Measurements from ENCODE around the gene CLSTN2. TPM values are rescaled to one million over a fixed set of nuclear protein-coding genes. Genes with fewer than 3 reads are reported as not detected.

The CLSTN2 gene
- total and polyA plus RNA-seq, 8 donors, result 0.31 to 1.1 (median 0.61) TPM

DNA sequence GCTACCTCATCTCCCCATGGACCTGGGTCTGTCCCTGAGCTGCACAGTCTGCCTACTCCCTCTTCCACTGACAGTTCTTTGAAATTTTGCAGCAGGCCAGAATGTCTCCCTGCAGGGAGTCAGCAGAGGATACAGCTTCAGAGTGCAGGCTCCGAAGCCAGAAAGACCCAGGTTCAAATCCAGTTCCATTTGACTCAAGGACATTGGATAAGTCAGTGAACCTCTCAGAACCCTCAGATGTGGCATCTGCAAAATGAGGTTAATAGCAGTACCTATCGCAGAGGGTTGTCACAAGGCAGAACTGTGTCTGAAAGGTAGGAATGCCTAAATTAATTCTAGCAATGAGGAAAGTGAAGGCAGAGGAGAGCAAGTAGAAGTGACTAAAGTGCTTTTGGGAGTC lies 498.4 kb downstream of the CLSTN2 start:
- TF ChIP-seq CTCF (IDR thresholded peaks at IDR 0.05), result no peak
- Histone ChIP-seq H3K36me3 (no peaks in the 10 kb centered on the region), H3K4me3 (no peak overlapping the region), H3K27me3 (no peaks in the 10 kb centered on the region), H3K9me3 (no peaks in the 10 kb centered on the region), H3K27ac (no peak overlapping the region), H3K4me1 (no peaks in the 10 kb centered on the region)
- DNase-seq, result no peak
- no peak for ATAC-seq
- intact Hi-C loops (cut with DNase I), result no loop called here

DNA sequence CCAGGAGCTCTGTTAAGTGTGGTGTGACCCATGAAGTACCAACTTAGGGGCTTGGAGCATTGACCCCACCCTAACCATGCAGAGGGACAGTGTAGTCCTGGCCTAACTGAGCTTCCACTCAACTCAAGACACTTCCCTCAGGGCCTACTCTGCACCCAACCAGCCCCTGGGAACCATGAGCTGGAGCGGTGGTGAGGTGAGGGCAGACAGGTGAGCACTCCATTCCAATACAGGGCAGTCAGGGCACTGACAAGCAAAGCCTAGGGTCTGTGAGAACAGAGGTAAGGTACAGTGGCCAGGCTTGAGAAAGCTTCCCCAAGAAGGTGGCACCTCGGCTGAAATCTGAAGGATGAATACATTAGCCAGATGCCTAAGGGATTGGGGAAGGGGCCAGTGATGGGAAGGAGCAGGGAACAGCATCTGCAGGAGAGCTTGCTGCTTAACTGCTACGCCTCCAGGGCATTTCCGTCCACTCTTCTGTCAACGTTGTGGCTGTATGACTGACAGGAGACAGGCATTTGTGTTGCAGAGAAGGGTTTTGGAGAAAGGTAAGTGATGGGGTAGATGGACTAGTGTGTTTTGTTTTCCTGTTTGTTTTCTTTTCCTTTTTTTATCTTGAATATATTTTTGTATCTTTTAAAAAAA lies 499.4 kb downstream of the CLSTN2 start:
- Histone ChIP-seq H3K27ac (no peak overlapping the region), H3K27me3 (no peaks in the 10 kb centered on the region), H3K9me3 (no peaks in the 10 kb centered on the region), H3K4me3 (no peak overlapping the region), H3K4me1 (no peaks in the 10 kb centered on the region), H3K36me3 (no peaks in the 10 kb centered on the region)
- no peak for TF ChIP-seq CTCF (IDR thresholded peaks at IDR 0.05)
- intact Hi-C loops (cut with DNase I), result no loop called here
- ATAC-seq, result no peak
- no peak for DNase-seq

DNA sequence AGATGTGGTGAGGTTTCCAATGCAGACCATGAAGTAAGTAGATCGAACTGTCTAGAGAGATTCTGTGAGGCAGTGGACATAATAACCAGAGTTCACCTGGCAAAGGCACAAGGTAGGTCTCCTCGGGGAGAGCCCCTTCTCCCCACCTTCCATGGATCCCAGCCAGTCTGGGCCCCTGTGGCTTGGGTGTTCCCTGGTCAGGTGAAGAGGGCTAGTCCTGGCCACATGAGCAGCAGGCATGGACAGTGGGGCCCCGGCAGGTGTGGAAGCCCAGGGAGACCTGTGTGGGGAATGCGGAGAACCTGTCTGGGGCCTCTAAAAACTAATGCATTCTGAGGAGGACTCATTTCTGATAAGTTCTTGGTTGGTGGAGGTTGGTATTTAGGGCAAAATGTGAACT lies 501.4 kb downstream of the CLSTN2 start:
- DNase-seq, result no peak
- H3K36me3 ChIP-seq, result no peaks in the 10 kb centered on the region
- H3K4me3 ChIP-seq, result no peak overlapping the region
- TF ChIP-seq CTCF (IDR thresholded peaks at IDR 0.05), result no peak
- intact Hi-C loops (cut with DNase I), result no loop called here
- H3K27me3 ChIP-seq, result no peaks in the 10 kb centered on the region
- no peak overlapping the region for H3K27ac ChIP-seq
- no peaks in the 10 kb centered on the region for H3K4me1 ChIP-seq
- H3K9me3 ChIP-seq, result no peaks in the 10 kb centered on the region
- no peak for ATAC-seq

DNA sequence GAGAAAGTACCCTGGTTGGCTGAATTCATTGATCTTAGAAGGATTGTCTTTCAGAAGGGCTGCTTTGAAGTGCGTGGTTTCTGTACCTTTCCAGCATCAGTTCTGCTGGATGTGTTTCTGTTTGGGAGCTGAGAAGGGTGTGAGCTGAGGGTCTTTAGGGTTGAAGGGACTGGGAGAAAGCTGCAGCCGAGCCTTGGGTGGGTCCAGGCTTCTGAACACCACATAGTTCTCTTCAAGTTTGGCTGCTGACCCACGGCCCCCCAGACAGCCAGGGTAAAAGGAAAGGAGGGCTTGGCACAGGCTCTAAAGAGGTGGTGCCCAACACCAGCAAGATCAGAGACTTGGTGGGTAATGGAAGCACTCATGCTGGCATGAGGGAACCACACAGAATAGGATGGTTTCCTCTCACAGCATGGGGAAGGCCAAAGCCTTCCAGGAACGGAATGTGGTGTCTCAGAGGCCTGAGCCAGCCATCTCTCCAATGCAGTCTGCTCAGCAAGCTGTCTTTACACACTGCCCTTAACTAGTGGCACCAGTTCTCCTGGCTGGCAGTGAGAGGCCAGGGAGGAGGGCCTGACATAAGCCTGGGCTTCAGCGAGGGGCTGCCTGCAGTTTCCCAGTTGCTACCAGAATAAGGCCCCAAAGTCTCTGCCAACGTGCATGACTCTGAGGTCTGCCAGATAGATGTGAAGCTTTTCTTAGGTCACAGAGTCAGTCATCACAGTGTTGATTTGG lies 503.9 kb downstream of the CLSTN2 start:
- Histone ChIP-seq H3K36me3 (no peaks in the 10 kb centered on the region), H3K4me3 (no peak overlapping the region), H3K4me1 (no peaks in the 10 kb centered on the region), H3K9me3 (no peaks in the 10 kb centered on the region), H3K27ac (no peak overlapping the region), H3K27me3 (no peaks in the 10 kb centered on the region)
- TF ChIP-seq CTCF (IDR thresholded peaks at IDR 0.05), result no peak
- no peak for DNase-seq
- no peak for ATAC-seq
- intact Hi-C loops (cut with DNase I), result no loop called here

DNA sequence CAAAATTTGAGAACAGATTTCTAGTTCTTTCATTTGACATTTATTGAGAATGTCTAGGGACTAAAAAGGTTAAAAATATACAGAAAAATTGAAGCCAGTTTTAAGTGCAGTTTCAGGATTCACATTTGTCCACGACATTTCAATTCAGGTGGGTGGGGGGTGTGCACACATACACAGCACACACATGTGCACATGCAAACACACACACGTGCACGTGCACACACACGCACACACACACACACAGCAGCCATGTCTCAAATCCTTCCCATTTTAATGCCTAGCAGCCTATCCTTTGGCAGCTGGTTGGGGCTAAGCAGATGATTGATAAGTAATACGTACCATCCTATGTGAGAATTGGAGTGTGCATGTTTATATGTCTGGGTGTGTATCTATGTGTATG lies 504.5 kb downstream of the CLSTN2 start:
- Histone ChIP-seq H3K4me3 (no peak overlapping the region), H3K9me3 (no peaks in the 10 kb centered on the region), H3K4me1 (no peaks in the 10 kb centered on the region), H3K27ac (no peak overlapping the region), H3K27me3 (no peaks in the 10 kb centered on the region), H3K36me3 (no peaks in the 10 kb centered on the region)
- no peak for DNase-seq
- intact Hi-C loops (cut with DNase I), result no loop called here
- no peak for TF ChIP-seq CTCF (IDR thresholded peaks at IDR 0.05)
- ATAC-seq, result no peak
